H1 (cell line): ENCODE measurements around the gene ALDH3A1. TPM values are rescaled to one million over a fixed set of nuclear protein-coding genes. Genes with fewer than 3 reads are reported as not detected.
A peak's percentile ranks its signal among the peaks of the same experiment; 100 is the strongest.

ENCODE experiments used
- CTCF ChIA-PET: fragments of 300-600 bp; sonication (Branson Sonifier 250); formaldehyde crosslinking; loops from one replicate; lab custom pipeline; 2021; ENCODE audit not compliant: partially characterized antibody; lab: Charles Lee
- POLR2A ChIA-PET: fragments of 300-600 bp; sonication (Branson Sonifier 250); formaldehyde crosslinking; loops from one replicate; lab custom pipeline; 2021; ENCODE audit warnings: inconsistent platforms; ENCODE audit not compliant: partially characterized antibody; lab: Charles Lee
- DNase-seq, 2 experiments: peaks; one replicate each; pipeline versions ENCODE4 v3.0.0 to v3.0.0-alpha.2; 2010 to 2022; ENCODE audit warnings: low spot score in 2 of 2, low read depth in 1 of 2, mixed read lengths in 1 of 2
- FAIRE-seq: peaks from 2 replicates; lab custom pipeline; 2011; peaks lifted over from hg19 to GRCh38; lab: Jason Lieb, UNC
- H2AFZ ChIP-seq: 2 replicates; pipeline ENCODE4 v1.8.1; 2012; ENCODE audit warnings: low read length, inconsistent platforms
- H2AK5ac ChIP-seq: 2 replicates; pipeline ENCODE4 v1.6.1; 2013; ENCODE audit warnings: low read depth, low read length
- H2BK120ac ChIP-seq: replicated peaks from 2 replicates; pipeline ENCODE3; 2013; ENCODE audit warnings: low read depth, low read length, inconsistent platforms
- H2BK12ac ChIP-seq: 2 replicates; pipeline ENCODE4 v1.6.1; 2013; ENCODE audit warnings: low read depth, low read length
- H2BK15ac ChIP-seq: 2 replicates; pipeline ENCODE4 v1.6.1; 2013; ENCODE audit warnings: low read length
- H2BK20ac ChIP-seq: 2 replicates; pipeline ENCODE4 v1.6.1; 2013; ENCODE audit warnings: low read length
- H2BK5ac ChIP-seq: 2 replicates; pipeline ENCODE4 v1.6.1; 2013; ENCODE audit warnings: low read depth, low read length
- H3K14ac ChIP-seq: 2 replicates; pipeline ENCODE4 v1.6.1; 2013; ENCODE audit warnings: inconsistent platforms; ENCODE audit not compliant: insufficient read length
- H3K18ac ChIP-seq: 2 replicates; pipeline ENCODE4 v1.6.1; 2013; ENCODE audit warnings: low read length; ENCODE audit errors: extremely low read depth
- H3K23ac ChIP-seq: 2 replicates; pipeline ENCODE4 v1.6.1; 2013; ENCODE audit warnings: inconsistent platforms; ENCODE audit not compliant: insufficient read length
- H3K23me2 ChIP-seq: 2 replicates; pipeline ENCODE4 v1.6.1; 2013; ENCODE audit warnings: low read depth, low read length
- H3K27ac ChIP-seq: 2 replicates; pipeline ENCODE4 v1.6.1; 2011; ENCODE audit warnings: low read depth, low read length, inconsistent platforms
- H3K27me3 ChIP-seq, 4 experiments: replicated peaks in 1 of 4; 1 replicate in 1 of 4; 2 replicates in 3 of 4; pipeline versions ENCODE4 v1.6.1 to v1.8.1; 2011 to 2013; ENCODE audit warnings: low read length in 3 of 4, mild to moderate bottlenecking in 3 of 4, inconsistent platforms in 2 of 4, mixed read lengths in 2 of 4, moderate library complexity in 1 of 4; ENCODE audit not compliant: control insufficient read depth in 3 of 4, insufficient read depth in 3 of 4; ENCODE audit errors: extremely low read depth in 1 of 4
- H3K36me3 ChIP-seq, 4 experiments: 2 replicates each; pipeline versions ENCODE4 v1.6.1 to v1.8.1; 2011 to 2013; ENCODE audit warnings: mild to moderate bottlenecking in 4 of 4, low read length in 3 of 4, moderate library complexity in 2 of 4, control low read depth in 1 of 4, inconsistent platforms in 1 of 4; ENCODE audit not compliant: insufficient read depth in 4 of 4, control insufficient read depth in 2 of 4
- H3K4ac ChIP-seq: replicated peaks from 2 replicates; pipeline ENCODE3; 2013; ENCODE audit warnings: low read length, low read depth, mixed read lengths, inconsistent platforms; ENCODE audit not compliant: insufficient read length
- H3K4me1 ChIP-seq, 4 experiments: replicated peaks in 1 of 4; 1 replicate in 1 of 4; 2 replicates in 3 of 4; pipeline versions ENCODE4 v1.6.1 to v1.8.1; 2011 to 2013; ENCODE audit warnings: low read length in 3 of 4, inconsistent platforms in 2 of 4, mixed read lengths in 1 of 4; ENCODE audit not compliant: insufficient read depth in 4 of 4, control insufficient read depth in 3 of 4
- H3K4me2 ChIP-seq, 2 experiments: 2 replicates each; pipeline versions ENCODE4 v1.6.1 to v1.8.1; 2011 to 2013; ENCODE audit warnings: low read depth in 2 of 2, low read length in 2 of 2, control low read depth in 1 of 2, inconsistent platforms in 1 of 2, mild to moderate bottlenecking in 1 of 2; ENCODE audit not compliant: insufficient read depth in 1 of 2
- H3K4me3 ChIP-seq, 4 experiments: fragments of 200-600, 300-600 bp in 1 of 4; sonication (generic), shearing (Covaris generic), sonication (Bioruptor Twin) in 1 of 4; 2 replicates each; pipeline versions ENCODE4 v1.5.1 to v1.8.1; 2011 to 2016; ENCODE audit warnings: low read length in 4 of 4, low read depth in 3 of 4, control low read depth in 2 of 4, inconsistent platforms in 2 of 4, mild to moderate bottlenecking in 2 of 4, mixed read lengths in 1 of 4, moderate library complexity in 1 of 4; ENCODE audit not compliant: insufficient read depth in 2 of 4; ENCODE audit errors: extremely low read depth in 1 of 4
- H3K56ac ChIP-seq: replicated peaks from 2 replicates; pipeline ENCODE3; 2013; ENCODE audit warnings: low read depth, mild to moderate bottlenecking, mixed read lengths, low read length, inconsistent platforms; ENCODE audit not compliant: insufficient read length
- H3K79me1 ChIP-seq: 2 replicates; pipeline ENCODE4 v1.6.1; 2013; ENCODE audit warnings: low read depth, low read length, control low read depth
- H3K79me2 ChIP-seq, 2 experiments: 2 replicates each; pipeline versions ENCODE4 v1.6.1 to v1.8.1; 2012 to 2013; ENCODE audit warnings: low read length in 2 of 2, mild to moderate bottlenecking in 2 of 2, inconsistent platforms in 1 of 2; ENCODE audit not compliant: insufficient read depth in 2 of 2, control insufficient read depth in 1 of 2
- H3K9ac ChIP-seq, 4 experiments: replicated peaks in 1 of 4; 1 replicate in 1 of 4; 2 replicates in 3 of 4; pipeline versions ENCODE4 v1.6.1 to v1.8.1; 2011 to 2013; ENCODE audit warnings: low read depth in 3 of 4, low read length in 3 of 4, control low read depth in 2 of 4, mild to moderate bottlenecking in 2 of 4, moderate library complexity in 2 of 4, inconsistent platforms in 1 of 4; ENCODE audit errors: extremely low read depth in 1 of 4
- H3K9me3 ChIP-seq, 2 experiments: 2 replicates each; pipeline versions ENCODE4 v1.6.1 to v1.8.1; 2012 to 2013; ENCODE audit warnings: mild to moderate bottlenecking in 2 of 2, moderate library complexity in 2 of 2, control low read depth in 1 of 2, inconsistent platforms in 1 of 2, low read depth in 1 of 2, low read length in 1 of 2, mixed read lengths in 1 of 2; ENCODE audit not compliant: insufficient read depth in 2 of 2
- H4K20me1 ChIP-seq, 2 experiments: replicated peaks in 1 of 2; 2 replicates each; pipeline versions ENCODE3 to v1.8.1; 2011 to 2013; ENCODE audit warnings: inconsistent platforms in 2 of 2, low read length in 2 of 2, mild to moderate bottlenecking in 1 of 2; ENCODE audit not compliant: insufficient read depth in 2 of 2, control insufficient read depth in 1 of 2
- H4K5ac ChIP-seq: 2 replicates; pipeline ENCODE4 v1.6.1; 2013; ENCODE audit warnings: low read length, low read depth, mixed read lengths, inconsistent platforms; ENCODE audit not compliant: insufficient read length
- H4K8ac ChIP-seq: 2 replicates; pipeline ENCODE4 v1.8.0; 2013; ENCODE audit warnings: mild to moderate bottlenecking, moderate library complexity, low read length, inconsistent platforms; ENCODE audit not compliant: insufficient read depth; ENCODE audit errors: extremely low read depth
- H4K91ac ChIP-seq: replicated peaks from 2 replicates; pipeline ENCODE3; 2013; ENCODE audit warnings: low read length, mixed read lengths, inconsistent platforms; ENCODE audit not compliant: insufficient read length
- CTCF ChIP-seq, 3 experiments: IDR thresholded peaks; 1 replicate in 2 of 3; 2 replicates in 1 of 3; pipeline versions ENCODE4 v1.5.1 to v1.6.1; 2011; ENCODE audit warnings: low read length in 3 of 3, mild to moderate bottlenecking in 3 of 3, inconsistent platforms in 2 of 3, low read depth in 1 of 3, moderate library complexity in 1 of 3; ENCODE audit not compliant: insufficient read depth in 1 of 3; ENCODE audit errors: control extremely low read depth in 1 of 3
- HDAC6 ChIP-seq: IDR thresholded peaks from one replicate; pipeline ENCODE4 v1.7.1; 2012; ENCODE audit warnings: low read depth, mild to moderate bottlenecking, inconsistent platforms, low read length, moderate library complexity
- RAD21 ChIP-seq, 2 experiments: IDR thresholded peaks in 1 of 2; conservative IDR thresholded peaks in 1 of 2; 2 replicates each; pipeline ENCODE4 v1.6.1; 2011; ENCODE audit warnings: low read depth in 2 of 2, low read length in 2 of 2, improper control_type of control experiment in 1 of 2, inconsistent platforms in 1 of 2, mild to moderate bottlenecking in 1 of 2, moderate library complexity in 1 of 2
- TAF1 ChIP-seq: IDR thresholded peaks from 2 replicates; pipeline ENCODE4 v1.6.1; 2011; ENCODE audit warnings: mild to moderate bottlenecking, low read depth, low read length
- WGBS, 2 experiments: shearing (Covaris generic) in 1 of 2; methylation state at CpG; one replicate each; pipeline versions ENCODE4 v1.1.6 to v1.1.7; 2013 to 2015; ENCODE audit warnings: low lambda C conversion rate in 2 of 2, mixed read lengths in 2 of 2, inconsistent platforms in 1 of 2, low coverage in 1 of 2, missing lambda C conversion rate in 1 of 2; ENCODE audit not compliant: insufficient replicate concordance in 2 of 2, insufficient coverage in 1 of 2, insufficient read length in 1 of 2; ENCODE audit errors: extremely low coverage in 1 of 2, missing lambda C conversion rate in 1 of 2; 5-methylcytosine and 5-hydroxymethylcytosine counted together
- polyA plus RNA-seq, 7 experiments: library from polyadenylated mRNA; depleted of rRNA in 3 of 7; stranded (reverse) in 5 of 7; unstranded in 2 of 7; fragments of >200 nt in 5 of 7; fragments of 200-250 nt in 2 of 7; gene quantifications; 1 replicate in 5 of 7; 2 replicates in 1 of 7; 4 replicates in 1 of 7; pipeline versions ENCODE4 v1.2.1 to v1.2.3, GENCODE V29; 2011 to 2013; ENCODE audit warnings: missing spikeins in 2 of 7, mixed read lengths in 2 of 7
- total RNA-seq: library from RNA; stranded (reverse); fragmentation: NEBNext Ultra II Directional; extraction: Animal tissue kit (Norgen Biotek cat#: 25700); gene quantifications from 2 replicates; pipeline ENCODE4 v1.2.1, GENCODE V29; 2021

ALDH3A1 gene
- total and polyA plus RNA-seq, 2 of the 8 experiments (the other 6 are each of a cell fraction or from before 2014, with no cell fraction given): 0.37 to 1.4 TPM

GRCh38 chr17:19714542-19715411 lies 33.3 kb downstream of the ALDH3A1 start:
- Histone ChIP-seq H4K20me1 (no peaks in the 10 kb centered on the region), H4K5ac (no peak overlapping the region), H3K9ac (no peak overlapping the region), H3K27me3 (no peaks in the 10 kb centered on the region), H2BK15ac (no peak overlapping the region), H2AFZ (no peak overlapping the region), H2BK20ac (no peak overlapping the region), H3K23ac (no peak overlapping the region), H4K8ac (no peak overlapping the region), H3K4me3 (no peak overlapping the region), H3K18ac (no peak overlapping the region), H3K9me3 (no peaks in the 10 kb centered on the region), H3K14ac (no peak overlapping the region), H2BK12ac (no peak overlapping the region), H3K79me1 (no peaks in the 10 kb centered on the region), H3K27ac (no peak overlapping the region), H2BK120ac (no peak overlapping the region), H3K23me2 (no peaks in the 10 kb centered on the region), H2BK5ac (no peak overlapping the region), H2AK5ac (no peak overlapping the region), H3K79me2 (no peaks in the 10 kb centered on the region), H3K4ac (no peak overlapping the region), H4K91ac (peak overlapping the region; percentile 46), H3K36me3 (no peaks in the 10 kb centered on the region), H3K4me2 (no peak overlapping the region), H3K4me1 (peaks cover 0 to 8% (median 0%) of the 10 kb centered on the region in 4 experiments; a peak in 2 of 7 replicates), H3K56ac (no peak overlapping the region)
- WGBS, 2 experiments: 91% methylated on average over 27 of the region's 27 CpGs; no CpG with 5 or more reads in 1 of the 2 experiments
- FAIRE-seq (no peak), DNase-seq (no peak)
- CTCF ChIA-PET: interaction anchor here (0.6 to 8.7 kb wide), 13 partner anchors 9 to 375 kb away, joined by 3 to 56 read pairs (median 3); partner anchors contain the start of gene ALDH3A2
- POLR2A ChIA-PET: no interaction called here
- TF ChIP-seq CTCF (IDR thresholded peaks at IDR 0.05; ENCODE audit: control extremely low read depth in 1 of 3, insufficient read depth in 1 of 3, low read depth in 1 of 3, low read length in 3 of 3) (peak in 1 of 3 experiments; percentile 36; a peak in 2 of 4 replicates), TAF1 (no peak), HDAC6 (no peak), RAD21 (IDR thresholded peaks at IDR 0.05 in 1 of 2, conservative IDR thresholded peaks at IDR 0.05 in 1 of 2; ENCODE audit: low read depth in 2 of 2, low read length in 2 of 2) (peak; percentile 7 to 38; a peak in 2 of 4 replicates)
